ACC112 (cell line): Measurements from ENCODE around the gene OSBPL8.
"Not testable (repeated sequence)": the region's sequence is repeated elsewhere in the genome, so short reads cannot be mapped to it uniquely, and the experiment has no call there.

Experiments used
- H2AFZ ChIP-seq: fragments of 200-600 bp; sonication (generic); one replicate; pipeline ENCODE4 v1.6.0; 2017; ENCODE audit warnings: antibody characterized with exemption, low read length; ENCODE audit not compliant: unreplicated experiment
- H3K27ac ChIP-seq: fragments of 200-600 bp; sonication (generic); 2 replicates; pipeline ENCODE4 v1.5.1; 2014; ENCODE audit warnings: low read depth, mild to moderate bottlenecking, antibody characterized with exemption, low read length, moderate library complexity
- H3K27me3 ChIP-seq: fragments of 200-600 bp; sonication (generic); 2 replicates; pipeline ENCODE4 v1.6.1; 2014; ENCODE audit warnings: mild to moderate bottlenecking, antibody characterized with exemption, low read length, moderate library complexity, mixed read lengths; ENCODE audit not compliant: insufficient read depth
- H3K36me3 ChIP-seq: fragments of 200-600 bp; sonication (generic); 2 replicates; pipeline ENCODE4 v1.6.1; 2016; ENCODE audit warnings: mild to moderate bottlenecking, antibody characterized with exemption, low read length, moderate library complexity, mixed read lengths; ENCODE audit not compliant: insufficient read depth
- H3K4me1 ChIP-seq: fragments of 200-600 bp; sonication (generic); one replicate; pipeline ENCODE4 v1.6.1; 2016; ENCODE audit warnings: low read length, mixed read lengths; ENCODE audit not compliant: insufficient read depth, unreplicated experiment, control insufficient read depth
- H3K4me3 ChIP-seq: fragments of 200-600 bp; sonication (generic); 2 replicates; pipeline ENCODE4 v1.5.1; 2014; ENCODE audit warnings: mild to moderate bottlenecking, low read depth, low read length
- H3K79me2 ChIP-seq: fragments of 200-600 bp; sonication (generic); one replicate; pipeline ENCODE4 v1.6.0; 2016; ENCODE audit warnings: low read length; ENCODE audit not compliant: control insufficient read depth, unreplicated experiment, insufficient read depth

OSBPL8 gene

GRCh38 chr12:76400136-76400535 lies 159.4 kb downstream of the OSBPL8 start:
- Histone ChIP-seq H2AFZ (no peak overlapping the region), H3K4me3 (no peak overlapping the region), H3K36me3 (no peaks in the 10 kb centered on the region; the same call in 1 of the 2 replicates), H3K27ac (no peak overlapping the region), H3K79me2 (no peaks in the 10 kb centered on the region), H3K4me1 (no peaks in the 10 kb centered on the region), H3K27me3 (no peaks in the 10 kb centered on the region)

- Histone ChIP-seq H2AFZ (no peak overlapping the region), H3K27me3 (no peaks in the 10 kb centered on the region), H3K36me3 (no peaks in the 10 kb centered on the region; the same call in 1 of the 2 replicates), H3K79me2 (no peaks in the 10 kb centered on the region), H3K27ac (no peak overlapping the region), H3K4me1 (no peaks in the 10 kb centered on the region), H3K4me3 (no peak overlapping the region)
Measured at GRCh38 chr12:76399040-76399439, 160.5 kb downstream of the OSBPL8 start.

- no peaks in the 10 kb centered on the region; the same call in 1 of the 2 replicates for H3K36me3 ChIP-seq
- H3K4me3 ChIP-seq: no peak overlapping the region
- no peaks in the 10 kb centered on the region for H3K79me2 ChIP-seq
- H2AFZ ChIP-seq: no peak overlapping the region
- H3K4me1 ChIP-seq: no peaks in the 10 kb centered on the region
- H3K27ac ChIP-seq: no peak overlapping the region
- no peaks in the 10 kb centered on the region for H3K27me3 ChIP-seq
Measured at GRCh38 chr12:76398106-76398505, 161.5 kb downstream of the OSBPL8 start.

GRCh38 chr12:76391461-76391860 lies 168.1 kb downstream of the OSBPL8 start:
- H3K36me3 ChIP-seq: 0 out of 2 replicates have a peak, but pooled peaks cover 10% of the 10 kb centered on the region
- no peak overlapping the region for H3K4me3 ChIP-seq
- H3K4me1 ChIP-seq: no peaks in the 10 kb centered on the region
- no peaks in the 10 kb centered on the region for H3K27me3 ChIP-seq
- H2AFZ ChIP-seq: no peak overlapping the region
- no peaks in the 10 kb centered on the region for H3K79me2 ChIP-seq
- no peak overlapping the region for H3K27ac ChIP-seq

- Histone ChIP-seq H3K79me2 (no peaks in the 10 kb centered on the region), H3K4me1 (no peaks in the 10 kb centered on the region), H3K27ac (no peak overlapping the region), H2AFZ (no peak overlapping the region), H3K36me3 (0 out of 2 replicates have a peak, but pooled peaks cover 10% of the 10 kb centered on the region), H3K27me3 (no peaks in the 10 kb centered on the region), H3K4me3 (no peak overlapping the region)
Measured at GRCh38 chr12:76387614-76388013, 172.0 kb downstream of the OSBPL8 start.

- H3K27ac ChIP-seq: no peak overlapping the region
- no peak overlapping the region for H3K4me3 ChIP-seq
- H3K4me1 ChIP-seq: no peaks in the 10 kb centered on the region
- H2AFZ ChIP-seq: no peak overlapping the region
- 0 out of 2 replicates have a peak, but pooled peaks cover 7% of the 10 kb centered on the region for H3K36me3 ChIP-seq
- no peaks in the 10 kb centered on the region for H3K27me3 ChIP-seq
- no peaks in the 10 kb centered on the region for H3K79me2 ChIP-seq
Measured at GRCh38 chr12:76384560-76384959, 175.0 kb downstream of the OSBPL8 start.

GRCh38 chr12:76383988-76384387 lies 175.6 kb downstream of the OSBPL8 start:
- Histone ChIP-seq H3K4me3 (no peak overlapping the region), H2AFZ (no peak overlapping the region), H3K27me3 (no peaks in the 10 kb centered on the region), H3K27ac (no peak overlapping the region), H3K79me2 (no peaks in the 10 kb centered on the region), H3K4me1 (no peaks in the 10 kb centered on the region), H3K36me3 (0 out of 2 replicates have a peak, but pooled peaks cover 1% of the 10 kb centered on the region)

GRCh38 chr12:76379261-76379660 lies 180.3 kb downstream of the OSBPL8 start:
- Histone ChIP-seq H3K36me3 (no peaks in the 10 kb centered on the region; the same call in 1 of the 2 replicates), H3K79me2 (no peaks in the 10 kb centered on the region), H2AFZ (no peak overlapping the region), H3K27me3 (no peaks in the 10 kb centered on the region), H3K4me1 (peaks cover 20% of the 10 kb centered on the region), H3K4me3 (no peak overlapping the region), H3K27ac (no peak overlapping the region)

GRCh38 chr12:76376876-76377275 lies 182.7 kb downstream of the OSBPL8 start:
- not testable (repeated sequence) for H3K27ac ChIP-seq, H3K79me2 ChIP-seq, H3K4me3 ChIP-seq, H3K27me3 ChIP-seq, H2AFZ ChIP-seq, H3K36me3 ChIP-seq
- peaks cover 31% of the 10 kb centered on the region for H3K4me1 ChIP-seq

GRCh38 chr12:76375939-76376338 lies 183.6 kb downstream of the OSBPL8 start:
- peaks cover 1% of the 10 kb centered on the region; the same call in 1 of the 2 replicates for H3K36me3 ChIP-seq
- H3K27me3 ChIP-seq: no peaks in the 10 kb centered on the region
- peaks cover 31% of the 10 kb centered on the region for H3K4me1 ChIP-seq
- H3K79me2 ChIP-seq: no peaks in the 10 kb centered on the region
- no peak overlapping the region for H3K4me3 ChIP-seq
- H3K27ac ChIP-seq: no peak overlapping the region
- H2AFZ ChIP-seq: no peak overlapping the region

- Histone ChIP-seq H3K79me2 (no peaks in the 10 kb centered on the region), H3K27ac (peak overlapping the region; percentile 9; the same call in 1 of the 2 replicates), H3K36me3 (peaks cover 6% of the 10 kb centered on the region), H3K4me3 (no peak overlapping the region), H2AFZ (no peak overlapping the region), H3K4me1 (peaks cover 31% of the 10 kb centered on the region), H3K27me3 (no peaks in the 10 kb centered on the region)
Measured at GRCh38 chr12:76375470-76375869, 184.1 kb downstream of the OSBPL8 start.
